ENCODE measurements around the gene IGFBP6.

- TF ChIP-seq, protein P1, sequence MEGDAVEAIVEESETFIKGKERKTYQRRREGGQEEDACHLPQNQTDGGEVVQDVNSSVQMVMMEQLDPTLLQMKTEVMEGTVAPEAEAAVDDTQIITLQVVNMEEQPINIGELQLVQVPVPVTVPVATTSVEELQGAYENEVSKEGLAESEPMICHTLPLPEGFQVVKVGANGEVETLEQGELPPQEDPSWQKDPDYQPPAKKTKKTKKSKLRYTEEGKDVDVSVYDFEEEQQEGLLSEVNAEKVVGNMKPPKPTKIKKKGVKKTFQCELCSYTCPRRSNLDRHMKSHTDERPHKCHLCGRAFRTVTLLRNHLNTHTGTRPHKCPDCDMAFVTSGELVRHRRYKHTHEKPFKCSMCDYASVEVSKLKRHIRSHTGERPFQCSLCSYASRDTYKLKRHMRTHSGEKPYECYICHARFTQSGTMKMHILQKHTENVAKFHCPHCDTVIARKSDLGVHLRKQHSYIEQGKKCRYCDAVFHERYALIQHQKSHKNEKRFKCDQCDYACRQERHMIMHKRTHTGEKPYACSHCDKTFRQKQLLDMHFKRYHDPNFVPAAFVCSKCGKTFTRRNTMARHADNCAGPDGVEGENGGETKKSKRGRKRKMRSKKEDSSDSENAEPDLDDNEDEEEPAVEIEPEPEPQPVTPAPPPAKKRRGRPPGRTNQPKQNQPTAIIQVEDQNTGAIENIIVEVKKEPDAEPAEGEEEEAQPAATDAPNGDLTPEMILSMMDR (IDR thresholded peaks at IDR 0.05) = no peak
- TF ChIP-seq POLR2AphosphoS5 (IDR thresholded peaks at IDR 0.05) = no peak
These were observed 40.6 kb upstream of the IGFBP6 start for GRCh38 chr12:53056901-53057300.

Data from breast epithelium (tissue), 3 donors.